Caco-2 (cell line): ENCODE measurements around the gene NLK. TPM values are rescaled to one million over a fixed set of nuclear protein-coding genes. Genes with fewer than 3 reads are reported as not detected.

Experiments
- BruUV-seq: library from RNA; stranded (reverse); fragments of 400-500 nt; replicated peaks from 2 replicates; lab custom pipeline; 2021; lab: Mats Ljungman, UMichigan
- CTCF ChIA-PET: fragments of 300-600 bp; sonication (Branson Sonifier 250); formaldehyde crosslinking; loops from one replicate; lab custom pipeline; 2022; ENCODE audit warnings: antibody characterized with exemption; lab: Charles Lee
- POLR2A ChIA-PET: fragments of 300-600 bp; sonication (Branson Sonifier 250); formaldehyde crosslinking; loops from one replicate; lab custom pipeline; 2022; ENCODE audit warnings: antibody characterized with exemption; lab: Charles Lee
- DNase-seq, 2 experiments: peaks; one replicate each; pipeline versions ENCODE4 v3.0.0 to v3.0.0-alpha.2; 2020 to 2022
- H3K27me3 ChIP-seq: replicated peaks from 2 replicates; pipeline ENCODE4 v1.6.0; 2011; ENCODE audit warnings: low read length; ENCODE audit not compliant: control insufficient read depth, insufficient read depth
- H3K36me3 ChIP-seq: 2 replicates; pipeline ENCODE4 v1.5.1; 2011; ENCODE audit warnings: low read length; ENCODE audit not compliant: control insufficient read depth, insufficient read depth
- H3K4me1 ChIP-seq: fragments of 250-450 bp; sonication (Bioruptor Pico); 2 replicates; pipeline ENCODE4 v1.5.1; 2020; ENCODE audit warnings: mild to moderate bottlenecking
- H3K4me3 ChIP-seq: 2 replicates; pipeline ENCODE4 v1.5.1; 2011; ENCODE audit warnings: low read depth, mild to moderate bottlenecking, control low read depth, low read length
- H3K9me3 ChIP-seq: fragments of 250-450 bp; sonication (Bioruptor Pico); 2 replicates; pipeline ENCODE4 v1.5.1; 2020; ENCODE audit warnings: mild to moderate bottlenecking, moderate library complexity
- H3K27ac Mint-ChIP-seq: one replicate; pipeline ENCODE4 v1.8.0; 2022; ENCODE audit warnings: mixed read lengths; ENCODE audit not compliant: unreplicated experiment
- H3K27me3 Mint-ChIP-seq: one replicate; pipeline ENCODE4 v1.8.0; 2022; ENCODE audit warnings: mixed read lengths; ENCODE audit not compliant: insufficient read depth, unreplicated experiment
- H3K36me3 Mint-ChIP-seq: one replicate; pipeline ENCODE4 v1.8.0; 2022; ENCODE audit warnings: mild to moderate bottlenecking, mixed read lengths; ENCODE audit not compliant: insufficient read depth, unreplicated experiment
- H3K4me1 Mint-ChIP-seq: one replicate; pipeline ENCODE4 v1.8.0; 2022; ENCODE audit warnings: low read depth, mixed read lengths; ENCODE audit not compliant: unreplicated experiment
- H3K4me3 Mint-ChIP-seq: one replicate; pipeline ENCODE4 v1.8.0; 2022; ENCODE audit warnings: mild to moderate bottlenecking, moderate library complexity, mixed read lengths; ENCODE audit not compliant: unreplicated experiment
- H3K9me3 Mint-ChIP-seq: one replicate; pipeline ENCODE4 v1.8.0; 2022; ENCODE audit warnings: mixed read lengths; ENCODE audit not compliant: unreplicated experiment
- intact Hi-C: fragments of 100-400 bp; cut with micrococcal nuclease; formaldehyde crosslinking; loops from one replicate; pipeline ENCODE4 v1.10.0; 2022; ENCODE audit not compliant: unreplicated experiment
- total RNA-seq: library from RNA; stranded (reverse); gene quantifications from 2 replicates; pipeline ENCODE4 v1.2.3, GENCODE V29; 2022
- TF ChIP-seq, protein P1 (sequence below), 2 experiments: fragments of 200-600 bp in 1 of 2; IDR thresholded peaks; 1 replicate in 1 of 2; 2 replicates in 1 of 2; pipeline versions ENCODE4 v1.5.1 to v1.8.0; 2011 to 2022; ENCODE audit warnings: antibody characterized with exemption in 1 of 2, control low read depth in 1 of 2, inconsistent platforms in 1 of 2, low read depth in 1 of 2, low read length in 1 of 2, mild to moderate bottlenecking in 1 of 2, moderate library complexity in 1 of 2; ENCODE audit not compliant: insufficient read depth in 1 of 2, severe bottlenecking in 1 of 2, unreplicated experiment in 1 of 2

Gene NLK
- total RNA-seq, 1 experiment from 2014 or later, result 87.3 TPM

GRCh38 chr17:28010406-28010805 lies 32.1 kb upstream of the NLK start:
- BruUV-seq, result no TSS peak
- Mint-ChIP-seq H3K36me3 (no peaks in the 10 kb centered on the region), H3K9me3 (peaks cover 10% of the 10 kb centered on the region), H3K27ac (no peak overlapping the region), H3K4me3 (no peak overlapping the region), H3K4me1 (no peaks in the 10 kb centered on the region), H3K27me3 (peaks cover 8% of the 10 kb centered on the region)
- H3K4me3 ChIP-seq, result no peak overlapping the region
- H3K27me3 ChIP-seq, result no peaks in the 10 kb centered on the region
- H3K36me3 ChIP-seq, result no peaks in the 10 kb centered on the region
- ChIA-PET CTCF (no interaction called here), POLR2A (no interaction called here)
- TF ChIP-seq, protein P1, sequence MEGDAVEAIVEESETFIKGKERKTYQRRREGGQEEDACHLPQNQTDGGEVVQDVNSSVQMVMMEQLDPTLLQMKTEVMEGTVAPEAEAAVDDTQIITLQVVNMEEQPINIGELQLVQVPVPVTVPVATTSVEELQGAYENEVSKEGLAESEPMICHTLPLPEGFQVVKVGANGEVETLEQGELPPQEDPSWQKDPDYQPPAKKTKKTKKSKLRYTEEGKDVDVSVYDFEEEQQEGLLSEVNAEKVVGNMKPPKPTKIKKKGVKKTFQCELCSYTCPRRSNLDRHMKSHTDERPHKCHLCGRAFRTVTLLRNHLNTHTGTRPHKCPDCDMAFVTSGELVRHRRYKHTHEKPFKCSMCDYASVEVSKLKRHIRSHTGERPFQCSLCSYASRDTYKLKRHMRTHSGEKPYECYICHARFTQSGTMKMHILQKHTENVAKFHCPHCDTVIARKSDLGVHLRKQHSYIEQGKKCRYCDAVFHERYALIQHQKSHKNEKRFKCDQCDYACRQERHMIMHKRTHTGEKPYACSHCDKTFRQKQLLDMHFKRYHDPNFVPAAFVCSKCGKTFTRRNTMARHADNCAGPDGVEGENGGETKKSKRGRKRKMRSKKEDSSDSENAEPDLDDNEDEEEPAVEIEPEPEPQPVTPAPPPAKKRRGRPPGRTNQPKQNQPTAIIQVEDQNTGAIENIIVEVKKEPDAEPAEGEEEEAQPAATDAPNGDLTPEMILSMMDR (IDR thresholded peaks at IDR 0.05; ENCODE audit: insufficient read depth in 1 of 2, low read depth in 1 of 2, low read length in 1 of 2, severe bottlenecking in 1 of 2, unreplicated experiment in 1 of 2), result no peak
- DNase-seq, result no peak
- intact Hi-C loops, result no loop called here
- H3K4me1 ChIP-seq, result peaks cover 5% of the 10 kb centered on the region; the same call in 1 of the 2 replicates
- no peaks in the 10 kb centered on the region for H3K9me3 ChIP-seq

DNA sequence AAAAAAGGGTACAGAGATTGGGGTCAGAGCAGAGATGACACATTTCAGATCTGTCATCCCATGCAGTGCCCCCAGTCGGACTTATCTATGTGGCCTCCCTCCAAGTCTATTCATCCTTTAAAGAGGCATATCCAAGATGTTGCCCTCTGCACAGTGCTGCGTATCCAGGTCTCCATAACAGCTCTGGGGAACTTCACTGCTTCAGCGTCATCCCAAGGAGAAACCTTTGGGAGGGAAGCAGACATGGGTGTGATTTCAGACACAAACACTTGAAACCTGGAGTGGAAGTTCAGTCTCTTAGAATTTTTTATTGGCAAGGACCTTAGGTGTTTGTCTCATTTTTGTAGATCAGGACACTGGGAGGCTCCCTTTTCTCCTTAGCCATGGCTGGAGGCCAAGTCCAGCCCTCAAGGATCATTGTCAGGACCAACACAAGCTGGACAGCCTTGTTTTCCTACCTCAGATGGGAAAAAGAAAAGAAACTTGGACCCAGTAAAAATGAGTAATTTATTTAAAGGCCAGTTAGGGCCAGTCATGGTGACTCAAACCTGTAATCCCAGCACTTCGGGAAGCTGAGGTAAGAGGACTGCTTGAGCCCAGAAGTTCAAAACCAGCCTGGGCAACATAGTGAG lies 23.9 kb upstream of the NLK start:
- ChIA-PET POLR2A (no interaction called here), CTCF (interaction anchor here (0.6 to 1.2 kb wide), 3 partner anchors 17 to 23 kb away, joined by 3 to 5 read pairs (median 3); no protein-coding TSS in a partner anchor)
- intact Hi-C loops, result no loop called here

DNA sequence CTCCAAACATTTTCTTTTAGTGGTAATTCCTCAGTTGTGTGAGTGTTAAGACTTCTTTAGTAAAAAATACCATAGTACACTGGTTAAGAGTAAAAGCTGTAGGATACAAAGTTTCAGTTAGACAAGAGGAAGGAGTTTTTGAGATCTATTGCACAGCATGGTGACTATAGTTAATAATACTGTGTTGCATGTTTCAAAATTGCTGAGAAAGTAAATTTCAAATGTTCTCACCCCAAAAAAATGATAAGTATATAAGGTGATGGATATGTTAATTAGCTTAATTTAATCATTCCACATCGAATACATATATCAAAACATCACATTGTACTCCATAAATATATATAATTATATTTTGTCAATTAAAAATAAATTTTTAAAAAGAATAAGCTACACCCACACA lies 22.0 kb upstream of the NLK start:
- ChIA-PET CTCF (no interaction called here), POLR2A (no interaction called here)
- Histone ChIP-seq H3K9me3 (peaks cover 3% of the 10 kb centered on the region; the same call in 1 of the 2 replicates), H3K27me3 (no peaks in the 10 kb centered on the region), H3K4me3 (no peak overlapping the region), H3K36me3 (no peaks in the 10 kb centered on the region), H3K4me1 (no peaks in the 10 kb centered on the region)
- TF ChIP-seq, protein P1 (IDR thresholded peaks at IDR 0.05; ENCODE audit: insufficient read depth in 1 of 2, low read depth in 1 of 2, low read length in 1 of 2, severe bottlenecking in 1 of 2, unreplicated experiment in 1 of 2), result no peak
- no peak overlapping the region for H3K4me3 Mint-ChIP-seq
- H3K9me3 Mint-ChIP-seq, result no peaks in the 10 kb centered on the region
- intact Hi-C loops, result no loop called here
- H3K36me3 Mint-ChIP-seq, result no peaks in the 10 kb centered on the region
- no peak for DNase-seq
- peaks cover 6% of the 10 kb centered on the region for H3K4me1 Mint-ChIP-seq
- H3K27ac Mint-ChIP-seq, result no peak overlapping the region
- H3K27me3 Mint-ChIP-seq, result peaks cover 6% of the 10 kb centered on the region
- no TSS peak for BruUV-seq

More for the DNA sequence above, 23.9 kb upstream of the NLK start:
- Mint-ChIP-seq H3K4me1 (peaks cover 6% of the 10 kb centered on the region), H3K36me3 (no peaks in the 10 kb centered on the region), H3K27me3 (peaks cover 10% of the 10 kb centered on the region), H3K9me3 (peaks cover 10% of the 10 kb centered on the region), H3K27ac (no peak overlapping the region), H3K4me3 (no peak overlapping the region)
- DNase-seq, result no peak
- TF ChIP-seq, protein P1 (IDR thresholded peaks at IDR 0.05; ENCODE audit: insufficient read depth in 1 of 2, low read depth in 1 of 2, low read length in 1 of 2, severe bottlenecking in 1 of 2, unreplicated experiment in 1 of 2), result no peak
- Histone ChIP-seq H3K9me3 (peaks cover 3% of the 10 kb centered on the region; the same call in 1 of the 2 replicates), H3K4me3 (no peak overlapping the region), H3K4me1 (no peaks in the 10 kb centered on the region), H3K27me3 (no peaks in the 10 kb centered on the region), H3K36me3 (no peaks in the 10 kb centered on the region)
- no TSS peak for BruUV-seq
